WTC11 (cell line): ENCODE measurements around the gene TRMT11. TPM values are rescaled to one million over a fixed set of nuclear protein-coding genes. Genes with fewer than 3 reads are reported as not detected.

Source experiments
- ATAC-seq: fragments of 200-7000 bp; cut with Tn5 transposase; 2 replicates; pipeline ENCODE4 v1.10.0; 2021; ENCODE audit warnings: mild to moderate bottlenecking, moderate library complexity
- CTCF ChIA-PET: fragments of 300-600 bp; sonication (Branson Sonifier 250); formaldehyde crosslinking; loops from one replicate; lab custom pipeline; 2021; ENCODE audit warnings: antibody characterized with exemption; lab: Charles Lee
- POLR2A ChIA-PET: fragments of 350-600 bp; sonication (Branson Sonifier 250); formaldehyde crosslinking; loops from one replicate; lab custom pipeline; 2021; ENCODE audit warnings: antibody characterized with exemption; lab: Charles Lee
- DNase-seq: peaks from one replicate; pipeline ENCODE4 v3.0.0; 2021; ENCODE audit warnings: low spot score
- H3K27ac Mint-ChIP-seq: 2 replicates; pipeline ENCODE4 v1.8.0; 2021; ENCODE audit warnings: mixed read lengths
- H3K27me3 Mint-ChIP-seq: 2 replicates; pipeline ENCODE4 v1.8.0; 2021; ENCODE audit warnings: low read depth, mild to moderate bottlenecking, moderate library complexity, mixed read lengths
- H3K36me3 Mint-ChIP-seq: 2 replicates; pipeline ENCODE4 v1.8.0; 2021; ENCODE audit warnings: mixed read lengths
- H3K4me1 Mint-ChIP-seq: 2 replicates; pipeline ENCODE4 v1.8.0; 2022; ENCODE audit warnings: mixed read lengths
- H3K4me3 Mint-ChIP-seq: 2 replicates; pipeline ENCODE4 v1.8.0; 2021; ENCODE audit warnings: mild to moderate bottlenecking, moderate library complexity, mixed read lengths
- H3K9me3 Mint-ChIP-seq: 2 replicates; pipeline ENCODE4 v1.8.0; 2021; ENCODE audit warnings: mixed read lengths
- AFF4 ChIP-seq: sonication (generic); formaldehyde crosslinking; IDR thresholded peaks from 2 replicates; pipeline ENCODE4 v1.8.1; 2023; ENCODE audit warnings: mild to moderate bottlenecking, missing genetic modification reagents, borderline replicate concordance
- ATF3 ChIP-seq: sonication (generic); formaldehyde crosslinking; conservative IDR thresholded peaks from 2 replicates; pipeline ENCODE4 v1.8.1; 2022; ENCODE audit warnings: mild to moderate bottlenecking, missing genetic modification reagents
- FOXJ3 ChIP-seq: sonication (generic); formaldehyde crosslinking; IDR thresholded peaks from 2 replicates; pipeline ENCODE4 v1.9.0; 2021; ENCODE audit warnings: missing genetic modification reagents, mild to moderate bottlenecking, borderline replicate concordance
- JAZF1 ChIP-seq: fragments of 250-450 bp; sonication (Bioruptor Pico); IDR thresholded peaks from 2 replicates; pipeline ENCODE4 v1.9.0; 2021; ENCODE audit warnings: moderate library complexity, mild to moderate bottlenecking, inconsistent platforms
- MYBL2 ChIP-seq: sonication (generic); formaldehyde crosslinking; IDR thresholded peaks from 2 replicates; pipeline ENCODE4 v1.8.1; 2023; ENCODE audit warnings: mild to moderate bottlenecking, moderate library complexity, missing genetic modification reagents
- SMAD3 ChIP-seq: sonication (generic); formaldehyde crosslinking; IDR thresholded peaks from 2 replicates; pipeline ENCODE4 v1.8.0; 2022; ENCODE audit warnings: missing genetic modification reagents, mild to moderate bottlenecking, borderline replicate concordance
- USF2 ChIP-seq: sonication (generic); formaldehyde crosslinking; IDR thresholded peaks from 2 replicates; pipeline ENCODE4 v1.8.1; 2023; ENCODE audit warnings: mild to moderate bottlenecking, missing genetic modification reagents, moderate library complexity
- ZNF281 ChIP-seq: sonication (generic); formaldehyde crosslinking; IDR thresholded peaks from 2 replicates; pipeline ENCODE4 v1.8.0; 2023; ENCODE audit warnings: mild to moderate bottlenecking, missing genetic modification reagents
- ZNF416 ChIP-seq: fragments of 250-450 bp; sonication (Bioruptor Pico); IDR thresholded peaks from 2 replicates; pipeline ENCODE4 v1.9.0; 2021; ENCODE audit warnings: mild to moderate bottlenecking, inconsistent platforms
- ZNF423 ChIP-seq: fragments of 250-450 bp; sonication (Bioruptor Pico); IDR thresholded peaks from 2 replicates; pipeline ENCODE4 v2.1.2; 2022; ENCODE audit warnings: mild to moderate bottlenecking, moderate library complexity
- total RNA-seq: library from RNA; stranded (reverse); gene quantifications from 3 replicates; pipeline ENCODE4 v1.2.3, GENCODE V29; 2021
- TF ChIP-seq, protein P1 (sequence below): sonication (generic); formaldehyde crosslinking; IDR thresholded peaks from 2 replicates; pipeline ENCODE4 v1.8.1; 2023; ENCODE audit warnings: mild to moderate bottlenecking, missing genetic modification reagents
- TF ChIP-seq, protein P2 (sequence below): sonication (generic); formaldehyde crosslinking; conservative IDR thresholded peaks from 2 replicates; pipeline ENCODE4 v1.8.1; 2023; ENCODE audit warnings: mild to moderate bottlenecking, low read depth, missing genetic modification reagents, moderate library complexity
- TF ChIP-seq, protein P3 (sequence below): sonication (generic); formaldehyde crosslinking; IDR thresholded peaks from 2 replicates; pipeline ENCODE4 v1.8.1; 2023; ENCODE audit warnings: mild to moderate bottlenecking, missing genetic modification reagents, moderate library complexity
- TF ChIP-seq, protein P4 (sequence below): sonication (generic); formaldehyde crosslinking; IDR thresholded peaks from 2 replicates; pipeline ENCODE4 v1.8.0; 2023; ENCODE audit warnings: missing genetic modification reagents
- TF ChIP-seq, protein P5 (sequence below): fragments of 250-450 bp; sonication (Bioruptor Pico); IDR thresholded peaks from 2 replicates; pipeline ENCODE4 v1.8.0; 2021; ENCODE audit warnings: mild to moderate bottlenecking

Gene TRMT11
- total RNA-seq, 1 experiment from 2014 or later, result 32.3 TPM

- TF ChIP-seq, protein P1, sequence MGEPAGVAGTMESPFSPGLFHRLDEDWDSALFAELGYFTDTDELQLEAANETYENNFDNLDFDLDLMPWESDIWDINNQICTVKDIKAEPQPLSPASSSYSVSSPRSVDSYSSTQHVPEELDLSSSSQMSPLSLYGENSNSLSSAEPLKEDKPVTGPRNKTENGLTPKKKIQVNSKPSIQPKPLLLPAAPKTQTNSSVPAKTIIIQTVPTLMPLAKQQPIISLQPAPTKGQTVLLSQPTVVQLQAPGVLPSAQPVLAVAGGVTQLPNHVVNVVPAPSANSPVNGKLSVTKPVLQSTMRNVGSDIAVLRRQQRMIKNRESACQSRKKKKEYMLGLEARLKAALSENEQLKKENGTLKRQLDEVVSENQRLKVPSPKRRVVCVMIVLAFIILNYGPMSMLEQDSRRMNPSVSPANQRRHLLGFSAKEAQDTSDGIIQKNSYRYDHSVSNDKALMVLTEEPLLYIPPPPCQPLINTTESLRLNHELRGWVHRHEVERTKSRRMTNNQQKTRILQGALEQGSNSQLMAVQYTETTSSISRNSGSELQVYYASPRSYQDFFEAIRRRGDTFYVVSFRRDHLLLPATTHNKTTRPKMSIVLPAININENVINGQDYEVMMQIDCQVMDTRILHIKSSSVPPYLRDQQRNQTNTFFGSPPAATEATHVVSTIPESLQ (CRISPR knock-in tag), result no peak
- no peak for TF ChIP-seq JAZF1 (CRISPR knock-in tag)
- no peak for TF ChIP-seq AFF4
- no peak for TF ChIP-seq ATF3 (CRISPR knock-in tag)
- TF ChIP-seq, protein P2, sequence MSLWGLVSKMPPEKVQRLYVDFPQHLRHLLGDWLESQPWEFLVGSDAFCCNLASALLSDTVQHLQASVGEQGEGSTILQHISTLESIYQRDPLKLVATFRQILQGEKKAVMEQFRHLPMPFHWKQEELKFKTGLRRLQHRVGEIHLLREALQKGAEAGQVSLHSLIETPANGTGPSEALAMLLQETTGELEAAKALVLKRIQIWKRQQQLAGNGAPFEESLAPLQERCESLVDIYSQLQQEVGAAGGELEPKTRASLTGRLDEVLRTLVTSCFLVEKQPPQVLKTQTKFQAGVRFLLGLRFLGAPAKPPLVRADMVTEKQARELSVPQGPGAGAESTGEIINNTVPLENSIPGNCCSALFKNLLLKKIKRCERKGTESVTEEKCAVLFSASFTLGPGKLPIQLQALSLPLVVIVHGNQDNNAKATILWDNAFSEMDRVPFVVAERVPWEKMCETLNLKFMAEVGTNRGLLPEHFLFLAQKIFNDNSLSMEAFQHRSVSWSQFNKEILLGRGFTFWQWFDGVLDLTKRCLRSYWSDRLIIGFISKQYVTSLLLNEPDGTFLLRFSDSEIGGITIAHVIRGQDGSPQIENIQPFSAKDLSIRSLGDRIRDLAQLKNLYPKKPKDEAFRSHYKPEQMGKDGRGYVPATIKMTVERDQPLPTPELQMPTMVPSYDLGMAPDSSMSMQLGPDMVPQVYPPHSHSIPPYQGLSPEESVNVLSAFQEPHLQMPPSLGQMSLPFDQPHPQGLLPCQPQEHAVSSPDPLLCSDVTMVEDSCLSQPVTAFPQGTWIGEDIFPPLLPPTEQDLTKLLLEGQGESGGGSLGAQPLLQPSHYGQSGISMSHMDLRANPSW (CRISPR knock-in tag), result no peak
- TF ChIP-seq MYBL2 (CRISPR knock-in tag), result no peak
- TF ChIP-seq SMAD3 (CRISPR knock-in tag), result no peak
- TF ChIP-seq ZNF281, result no peak
- TF ChIP-seq ZNF423 (CRISPR knock-in tag), result no peak
Measured at GRCh38 chr6:125955973-125956372, 30.4 kb upstream of the TRMT11 start (continued).

GRCh38 chr6:125956506-125957390 lies 29.6 kb upstream of the TRMT11 start, which contains the start of gene HINT3:
Gene HINT3 (plus strand): TSS chr6:125956770. CDS start chr6:125956978, 208 bp downstream.
- Mint-ChIP-seq H3K27me3 (no peaks in the 10 kb centered on the region), H3K4me1 (peaks cover 4% of the 10 kb centered on the region; the same call in 1 of the 2 replicates), H3K4me3 (no peak within 1 kb of the TSS), H3K27ac (no peak within 1 kb of the TSS; the same call in none of the 2 replicates), H3K9me3 (peaks cover 8% of the 10 kb centered on the region), H3K36me3 (peaks cover 4% of the 10 kb centered on the region; the same call in 1 of the 2 replicates)
- ChIA-PET CTCF (interaction anchor here (0.5 to 3.0 kb wide), 56 partner anchors 8 to 1341 kb away, joined by 3 to 42 read pairs (median 4); partner anchors contain the start of genes HDDC2, NCOA7 and TRMT11), POLR2A (interaction anchor here (1.0 to 3.1 kb wide), 3 partner anchors 9 to 166 kb away, joined by 3 to 14 read pairs (median 11); partner anchors contain the start of genes NCOA7 and TRMT11)
- ATAC-seq (peak; percentile 74), DNase-seq (peak; percentile 99)
- TF ChIP-seq FOXJ3 (no peak), ATF3 (CRISPR knock-in tag) (no peak), ZNF416 (CRISPR knock-in tag) (no peak), USF2 (no peak)
- TF ChIP-seq, protein P3, sequence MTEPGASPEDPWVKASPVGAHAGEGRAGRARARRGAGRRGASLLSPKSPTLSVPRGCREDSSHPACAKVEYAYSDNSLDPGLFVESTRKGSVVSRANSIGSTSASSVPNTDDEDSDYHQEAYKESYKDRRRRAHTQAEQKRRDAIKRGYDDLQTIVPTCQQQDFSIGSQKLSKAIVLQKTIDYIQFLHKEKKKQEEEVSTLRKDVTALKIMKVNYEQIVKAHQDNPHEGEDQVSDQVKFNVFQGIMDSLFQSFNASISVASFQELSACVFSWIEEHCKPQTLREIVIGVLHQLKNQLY, result 0 out of 2 replicates have a peak, but pooled peaks have one; percentile 25
- TF ChIP-seq, protein P4, sequence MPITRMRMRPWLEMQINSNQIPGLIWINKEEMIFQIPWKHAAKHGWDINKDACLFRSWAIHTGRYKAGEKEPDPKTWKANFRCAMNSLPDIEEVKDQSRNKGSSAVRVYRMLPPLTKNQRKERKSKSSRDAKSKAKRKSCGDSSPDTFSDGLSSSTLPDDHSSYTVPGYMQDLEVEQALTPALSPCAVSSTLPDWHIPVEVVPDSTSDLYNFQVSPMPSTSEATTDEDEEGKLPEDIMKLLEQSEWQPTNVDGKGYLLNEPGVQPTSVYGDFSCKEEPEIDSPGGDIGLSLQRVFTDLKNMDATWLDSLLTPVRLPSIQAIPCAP (CRISPR knock-in tag), result no peak
- TF ChIP-seq, protein P5, sequence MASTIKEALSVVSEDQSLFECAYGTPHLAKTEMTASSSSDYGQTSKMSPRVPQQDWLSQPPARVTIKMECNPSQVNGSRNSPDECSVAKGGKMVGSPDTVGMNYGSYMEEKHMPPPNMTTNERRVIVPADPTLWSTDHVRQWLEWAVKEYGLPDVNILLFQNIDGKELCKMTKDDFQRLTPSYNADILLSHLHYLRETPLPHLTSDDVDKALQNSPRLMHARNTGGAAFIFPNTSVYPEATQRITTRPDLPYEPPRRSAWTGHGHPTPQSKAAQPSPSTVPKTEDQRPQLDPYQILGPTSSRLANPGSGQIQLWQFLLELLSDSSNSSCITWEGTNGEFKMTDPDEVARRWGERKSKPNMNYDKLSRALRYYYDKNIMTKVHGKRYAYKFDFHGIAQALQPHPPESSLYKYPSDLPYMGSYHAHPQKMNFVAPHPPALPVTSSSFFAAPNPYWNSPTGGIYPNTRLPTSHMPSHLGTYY (CRISPR knock-in tag), result no peak
